ENCODE results near the gene XKRX.

XKRX gene

GRCh38 chrX:100895365-100896075 is 33.2 kb downstream of the XKRX start:
- no peak for DNase-seq (ENCODE audit: low read depth in 2 of 2)

GRCh38 chrX:100883654-100884053 is 45.1 kb downstream of the XKRX start:
- no peak for DNase-seq (ENCODE audit: low read depth in 2 of 2)

GRCh38 chrX:100880368-100880767 is 48.3 kb downstream of the XKRX start:
- no peak for DNase-seq (ENCODE audit: low read depth in 2 of 2)

- DNase-seq (ENCODE audit: low read depth in 2 of 2), result no peak
These were observed 54.4 kb downstream of the XKRX start, which contains the start of gene NOX1 for GRCh38 chrX:100874325-100874724. TSS of gene NOX1 (minus strand) at chrX:100874359. CDS start at chrX:100874139, 220 bp downstream.

GRCh38 chrX:100871594-100872560 is 56.8 kb downstream of the XKRX start:
- no peak for DNase-seq (ENCODE audit: low read depth in 2 of 2)

- no peak for DNase-seq (ENCODE audit: low read depth in 2 of 2)
These were observed 58.2 kb downstream of the XKRX start for GRCh38 chrX:100870527-100870926.

- no peak for DNase-seq (ENCODE audit: low read depth in 2 of 2)
These were observed 60.4 kb downstream of the XKRX start for GRCh38 chrX:100868273-100868672.

- DNase-seq (ENCODE audit: low read depth in 2 of 2), result no peak
These were observed 63.9 kb downstream of the XKRX start for GRCh38 chrX:100864657-100865391.
